H9 (cell line): ENCODE measurements around the gene MRPS30. TPM values are rescaled to one million over a fixed set of nuclear protein-coding genes. Genes with fewer than 3 reads are reported as not detected.
"Not testable (repeated sequence)": the region's sequence is repeated elsewhere in the genome, so short reads cannot be mapped to it uniquely, and the experiment has no call there.

Source experiments
- DNase-seq: peaks from one replicate; pipeline ENCODE4 v3.0.0-alpha.2; 2017
- H2AFZ ChIP-seq: one replicate; pipeline ENCODE4 v1.6.1; 2013; ENCODE audit warnings: mild to moderate bottlenecking, low read length, control low read depth, moderate library complexity
- H2AK5ac ChIP-seq: 2 replicates; pipeline ENCODE4 v1.6.1; 2013; ENCODE audit warnings: low read length, control low read depth, mixed read lengths; ENCODE audit not compliant: insufficient read length
- H2BK120ac ChIP-seq: one replicate; pipeline ENCODE4 v1.6.1; 2013; ENCODE audit warnings: low read depth, mild to moderate bottlenecking, low read length, control low read depth, inconsistent platforms; ENCODE audit not compliant: poor library complexity, severe bottlenecking
- H2BK12ac ChIP-seq: 2 replicates; pipeline ENCODE4 v1.6.1; 2013; ENCODE audit warnings: low read length, control low read depth, mixed read lengths, low read depth; ENCODE audit not compliant: insufficient read length
- H2BK15ac ChIP-seq: 2 replicates; pipeline ENCODE4 v1.6.1; 2013; ENCODE audit warnings: low read depth, low read length, control low read depth
- H2BK20ac ChIP-seq: one replicate; pipeline ENCODE4 v1.6.1; 2013; ENCODE audit warnings: low read depth, mild to moderate bottlenecking, low read length, control low read depth, inconsistent platforms; ENCODE audit not compliant: poor library complexity, severe bottlenecking
- H2BK5ac ChIP-seq: 2 replicates; pipeline ENCODE4 v1.6.1; 2013; ENCODE audit warnings: low read length, control low read depth, mixed read lengths; ENCODE audit not compliant: insufficient read length
- H3K14ac ChIP-seq: 2 replicates; pipeline ENCODE4 v1.6.1; 2013; ENCODE audit warnings: low read length, control low read depth; ENCODE audit not compliant: insufficient read depth
- H3K18ac ChIP-seq: 2 replicates; pipeline ENCODE4 v1.6.1; 2013; ENCODE audit warnings: low read depth, mild to moderate bottlenecking, mixed read lengths, low read length, control low read depth; ENCODE audit not compliant: insufficient read length
- H3K23ac ChIP-seq: 2 replicates; pipeline ENCODE4 v1.6.1; 2013; ENCODE audit warnings: low read length, control low read depth, mixed read lengths, low read depth; ENCODE audit not compliant: insufficient read length
- H3K23me2 ChIP-seq: 2 replicates; pipeline ENCODE4 v1.6.1; 2013; ENCODE audit warnings: low read depth, mild to moderate bottlenecking, mixed read lengths, low read length, control low read depth; ENCODE audit not compliant: insufficient read length, poor library complexity, severe bottlenecking
- H3K27ac ChIP-seq: 2 replicates; pipeline ENCODE4 v1.5.1; 2013; ENCODE audit warnings: low read length, control low read depth, mixed read lengths, low read depth; ENCODE audit not compliant: insufficient read length
- H3K27me3 ChIP-seq: 2 replicates; pipeline ENCODE4 v1.6.1; 2013; ENCODE audit warnings: low read length, control low read depth, inconsistent platforms; ENCODE audit not compliant: insufficient read depth
- H3K4ac ChIP-seq: 2 replicates; pipeline ENCODE4 v1.6.1; 2013; ENCODE audit warnings: low read depth, mild to moderate bottlenecking, control low read depth, inconsistent platforms, low read length, moderate library complexity
- H3K4me1 ChIP-seq: 2 replicates; pipeline ENCODE4 v1.6.1; 2013; ENCODE audit warnings: low read length, control low read depth, inconsistent platforms; ENCODE audit not compliant: insufficient read depth
- H3K4me2 ChIP-seq: 2 replicates; pipeline ENCODE4 v1.6.1; 2013; ENCODE audit warnings: low read length, control low read depth, mixed read lengths; ENCODE audit not compliant: insufficient read length, insufficient read depth
- H3K56ac ChIP-seq: 2 replicates; pipeline ENCODE4 v1.6.1; 2013; ENCODE audit warnings: low read depth, mild to moderate bottlenecking, mixed read lengths, low read length, control low read depth; ENCODE audit not compliant: insufficient read length
- H3K79me1 ChIP-seq: 2 replicates; pipeline ENCODE4 v1.6.1; 2013; ENCODE audit warnings: low read depth, mild to moderate bottlenecking, moderate library complexity, low read length, control low read depth, inconsistent platforms; ENCODE audit not compliant: insufficient read depth, poor library complexity, severe bottlenecking
- H3K79me2 ChIP-seq: 2 replicates; pipeline ENCODE4 v1.6.1; 2013; ENCODE audit warnings: low read length, control low read depth, inconsistent platforms; ENCODE audit not compliant: insufficient read depth
- H3K9ac ChIP-seq: 2 replicates; pipeline ENCODE4 v1.6.1; 2013; ENCODE audit warnings: low read length, control low read depth, mixed read lengths; ENCODE audit not compliant: insufficient read length; ENCODE audit errors: extremely low read depth
- H3K9me3 ChIP-seq: one replicate; pipeline ENCODE4 v1.6.1; 2013; ENCODE audit warnings: low read depth, low read length, inconsistent platforms; ENCODE audit not compliant: control insufficient read depth
- H3T11ph ChIP-seq: one replicate; pipeline ENCODE4 v1.6.1; 2013; ENCODE audit warnings: mild to moderate bottlenecking, low read length, control low read depth, inconsistent platforms
- H4K20me1 ChIP-seq: one replicate; pipeline ENCODE4 v1.6.1; 2013; ENCODE audit not compliant: control insufficient read depth, insufficient read length, insufficient read depth
- H4K5ac ChIP-seq: 2 replicates; pipeline ENCODE4 v1.6.1; 2013; ENCODE audit warnings: low read depth, mild to moderate bottlenecking, mixed read lengths, low read length, control low read depth; ENCODE audit not compliant: insufficient read length
- H4K8ac ChIP-seq: replicated peaks from 2 replicates; pipeline ENCODE4 v1.6.1; 2013; ENCODE audit warnings: low read length, control low read depth, mixed read lengths, low read depth; ENCODE audit not compliant: insufficient read length
- H4K91ac ChIP-seq: 2 replicates; pipeline ENCODE4 v1.6.1; 2013; ENCODE audit warnings: low read depth, mild to moderate bottlenecking, moderate library complexity, mixed read lengths, low read length, control low read depth; ENCODE audit not compliant: insufficient read length
- H3K27ac Mint-ChIP-seq, 3 experiments: 2 replicates in 2 of 3; 3 replicates in 1 of 3; pipeline ENCODE4 v1.8.0; 2020 to 2021; ENCODE audit warnings: mixed read lengths in 3 of 3, mild to moderate bottlenecking in 1 of 3, moderate library complexity in 1 of 3
- H3K27me3 Mint-ChIP-seq: 2 replicates; pipeline ENCODE4 v1.8.0; 2021; ENCODE audit warnings: low read depth, mild to moderate bottlenecking, moderate library complexity, mixed read lengths
- H3K36me3 Mint-ChIP-seq, 3 experiments: 2 replicates in 2 of 3; 3 replicates in 1 of 3; pipeline ENCODE4 v1.8.0; 2020 to 2021; ENCODE audit warnings: low read depth in 3 of 3, mixed read lengths in 3 of 3; ENCODE audit not compliant: insufficient read depth in 1 of 3
- H3K4me1 Mint-ChIP-seq, 2 experiments: 2 replicates each; pipeline ENCODE4 v1.8.0; 2020; ENCODE audit warnings: mixed read lengths in 2 of 2
- H3K4me3 Mint-ChIP-seq, 2 experiments: 2 replicates in 1 of 2; 3 replicates in 1 of 2; pipeline ENCODE4 v1.8.0; 2020 to 2021; ENCODE audit warnings: mild to moderate bottlenecking in 2 of 2, mixed read lengths in 2 of 2, moderate library complexity in 1 of 2
- H3K9me3 Mint-ChIP-seq, 2 experiments: 2 replicates in 1 of 2; 3 replicates in 1 of 2; pipeline ENCODE4 v1.8.0; 2020; ENCODE audit warnings: mild to moderate bottlenecking in 2 of 2, mixed read lengths in 2 of 2, moderate library complexity in 1 of 2
- CTCF ChIP-seq: fragments of 200-600 bp; sonication (generic); conservative IDR thresholded peaks from 3 replicates; pipeline ENCODE4 v1.8.0; 2021; ENCODE audit warnings: antibody characterized with exemption, mild to moderate bottlenecking
- WGBS: extraction: QIAGEN DNeasy Blood & Tissue Kit; methylation state at CpG from one replicate; pipeline ENCODE4 v1.1.7; 2013; ENCODE audit warnings: missing lambda C conversion rate, low lambda C conversion rate, mixed read lengths; ENCODE audit not compliant: insufficient read length; ENCODE audit errors: extremely low coverage; 5-methylcytosine and 5-hydroxymethylcytosine counted together
- total RNA-seq: library from RNA; stranded (reverse); gene quantifications from 2 replicates; pipeline ENCODE4 v1.2.1, GENCODE V29; 2021

The MRPS30 gene
- total RNA-seq, 1 experiment from 2014 or later, result 76.3 TPM

- Histone ChIP-seq H3K9me3 (no peaks in the 10 kb centered on the region), H3K4ac (no peak overlapping the region), H2BK120ac (no peak overlapping the region), H4K20me1 (no peaks in the 10 kb centered on the region), H3K9ac (no peak overlapping the region), H3K14ac (no peak overlapping the region), H3K79me1 (no peaks in the 10 kb centered on the region), H3K23me2 (no peaks in the 10 kb centered on the region), H2BK15ac (no peak overlapping the region), H3K27me3 (no peaks in the 10 kb centered on the region), H2AK5ac (no peak overlapping the region), H2BK12ac (no peak overlapping the region), H3T11ph (no peak overlapping the region), H3K23ac (no peak overlapping the region), H4K8ac (no peak overlapping the region), H4K91ac (no peak overlapping the region), H3K4me1 (no peaks in the 10 kb centered on the region), H3K79me2 (no peaks in the 10 kb centered on the region), H3K56ac (no peak overlapping the region), H2BK20ac (no peak overlapping the region), H2AFZ (no peak overlapping the region), H3K18ac (no peak overlapping the region), H4K5ac (no peak overlapping the region), H2BK5ac (no peak overlapping the region), H3K4me2 (no peak overlapping the region), H3K27ac (no peak overlapping the region)
- no peak for DNase-seq
- Mint-ChIP-seq H3K9me3 (peaks cover 49 to 61% of the 10 kb centered on the region in 2 experiments), H3K4me3 (no peak overlapping the region), H3K4me1 (peaks cover 2% of the 10 kb centered on the region in 2 experiments; a peak in 2 of 4 replicates), H3K36me3 (peaks cover 40 to 71% (median 59%) of the 10 kb centered on the region in 3 experiments), H3K27ac (no peak overlapping the region), H3K27me3 (no peaks in the 10 kb centered on the region; the same call in none of the 2 replicates)
- 83% methylated on average over 1 of the region's 3 CpGs for WGBS
- no peak for TF ChIP-seq CTCF
Observed at GRCh38 chr5:44787731-44788130, 21.0 kb upstream of the MRPS30 start.

- not testable (repeated sequence) for DNase-seq
Observed at GRCh38 chr5:44789372-44789995, 19.3 kb upstream of the MRPS30 start.

More at GRCh38 chr5:44789372-44789995, 19.3 kb upstream of the MRPS30 start:
- H3K79me2 ChIP-seq, H4K20me1 ChIP-seq, H4K8ac ChIP-seq, H3K23ac ChIP-seq, H3K23me2 ChIP-seq, H2AFZ ChIP-seq, H3K4me1 Mint-ChIP-seq, H4K5ac ChIP-seq, H3K4ac ChIP-seq, H3K9ac ChIP-seq, H3K18ac ChIP-seq, H3K4me1 ChIP-seq, H2BK15ac ChIP-seq, H3K27me3 Mint-ChIP-seq, H3K27me3 ChIP-seq, H4K91ac ChIP-seq, H2BK20ac ChIP-seq, H3K27ac Mint-ChIP-seq, H2AK5ac ChIP-seq, H2BK12ac ChIP-seq, H3K4me3 Mint-ChIP-seq, H2BK5ac ChIP-seq, H3K27ac ChIP-seq, H3T11ph ChIP-seq, H3K79me1 ChIP-seq, H2BK120ac ChIP-seq, H3K56ac ChIP-seq, H3K14ac ChIP-seq, H3K4me2 ChIP-seq: not testable (repeated sequence)
- Mint-ChIP-seq H3K36me3 (peaks cover 48 to 80% (median 71%) of the 10 kb centered on the region in 3 experiments), H3K9me3 (peaks cover 64 to 73% of the 10 kb centered on the region in 2 experiments)
- no CpG with 5 or more reads among the region's 11 CpGs for WGBS
- H3K9me3 ChIP-seq, result peaks cover 17% of the 10 kb centered on the region
